ENCODE results near the gene SCP2. TPM values are rescaled to one million over a fixed set of nuclear protein-coding genes. Genes with fewer than 3 reads are reported as not detected.

Gene SCP2
- total and polyA plus RNA-seq, 2 of the 4 experiments (the other 2 are of a cell fraction), result 70.4 to 83.1 TPM

DNA sequence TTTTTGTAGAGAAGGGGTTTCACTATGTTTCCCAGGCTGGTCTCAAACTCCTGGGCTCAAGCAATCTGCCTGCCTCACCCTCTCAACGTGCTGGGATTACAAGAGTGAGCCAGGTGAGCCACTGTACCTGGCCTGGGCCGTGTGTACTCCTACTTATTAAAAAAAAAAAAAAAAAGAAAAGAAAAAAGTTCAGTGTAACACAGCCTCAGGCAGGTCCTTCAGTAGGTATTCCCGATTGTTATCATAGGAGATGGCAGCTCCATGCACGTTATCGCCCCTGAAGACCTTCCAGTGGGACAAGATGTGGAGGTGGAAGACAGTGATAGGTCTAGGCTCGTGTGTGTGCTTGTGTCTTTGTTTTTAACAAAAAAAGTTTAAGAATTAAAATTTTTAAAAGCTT is 8.9 kb upstream of the SCP2 start:
- H3K23ac ChIP-seq (ENCODE audit: low read depth, low read length), result no peak overlapping the region
- no peaks in the 10 kb centered on the region for H3K9me3 ChIP-seq (ENCODE audit: control insufficient read depth, insufficient read depth, low read length)
- intact Hi-C loops (cut with micrococcal nuclease) (no loop called here), in situ Hi-C loops (cut with MboI; ENCODE audit: low sequenced_read_pairs) (no loop called here), dilution Hi-C loops (cut with HindIII; ENCODE audit: low sequenced_read_pairs, unreplicated experiment) (no loop called here)
- no peak overlapping the region for H4K8ac ChIP-seq (ENCODE audit: low read depth in 2 of 2, low read length in 2 of 2)
- H2BK120ac ChIP-seq (ENCODE audit: low read depth, low read length), result no peak overlapping the region
- no peak overlapping the region for H2AK5ac ChIP-seq (ENCODE audit: low read depth, low read length)
- H3K56ac ChIP-seq (ENCODE audit: extremely low read depth, insufficient read depth, low read length), result no peak overlapping the region
- no peak overlapping the region for H2BK15ac ChIP-seq (ENCODE audit: low read depth, low read length)
- H4K20me1 ChIP-seq (ENCODE audit: insufficient read depth, low read length), result no peaks in the 10 kb centered on the region
- POLR2A ChIA-PET (ENCODE audit: unreplicated experiment), result no interaction called here
- H4K5ac ChIP-seq (ENCODE audit: low read depth, low read length), result no peak overlapping the region
- no TSS peak for BruUV-seq (replicated peaks)
- no peaks in the 10 kb centered on the region for H3K27me3 ChIP-seq (ENCODE audit: control insufficient read depth, insufficient read depth, low read length)
- H2BK20ac ChIP-seq (ENCODE audit: low read depth, low read length), result no peak overlapping the region
- CTCF ChIA-PET, result interaction anchor here (0.6 to 1.5 kb wide), 3 partner anchors 9 to 70 kb away, joined by 3 to 5 read pairs (median 5); no protein-coding TSS in a partner anchor
- H3K27ac ChIP-seq (ENCODE audit: insufficient read depth, low read length), result no peak overlapping the region
- no peak overlapping the region for H3K9ac ChIP-seq (ENCODE audit: low read depth, low read length)
- H3K36me3 ChIP-seq (ENCODE audit: control insufficient read depth, insufficient read depth, low read length), result no peaks in the 10 kb centered on the region
- no peak overlapping the region for H2AK9ac ChIP-seq (replicated peaks; ENCODE audit: low read depth, low read length, poor library complexity)
- no peak overlapping the region for H4K91ac ChIP-seq (ENCODE audit: insufficient read depth, low read depth, low read length)
- peaks cover 1% of the 10 kb centered on the region; the same call in 1 of the 2 replicates for H3K4me1 ChIP-seq (ENCODE audit: control insufficient read depth, insufficient read depth, low read length)
- peaks cover 4 to 5% of the 10 kb centered on the region in 2 experiments; a peak in 2 of 4 replicates for H3K79me1 ChIP-seq (ENCODE audit: low read depth in 1 of 2, low read length in 2 of 2)
- H3K9me1 ChIP-seq (ENCODE audit: insufficient read depth, low read length), result peaks cover 3% of the 10 kb centered on the region
- no peak overlapping the region for H2BK5ac ChIP-seq (ENCODE audit: low read depth, low read length, poor library complexity, severe bottlenecking)
- DNase-seq (no peak), ATAC-seq (ENCODE audit: low read depth) (no peak)
- H3K18ac ChIP-seq (ENCODE audit: low read depth, low read length), result no peak overlapping the region
- H3K14ac ChIP-seq (replicated peaks; ENCODE audit: low read depth, low read length), result no peak overlapping the region
- no peak overlapping the region for H3K4ac ChIP-seq (ENCODE audit: low read depth, low read length)
- no peak overlapping the region for H2AFZ ChIP-seq (replicated peaks; ENCODE audit: low read length, poor library complexity)
- TF ChIP-seq, protein P1, sequence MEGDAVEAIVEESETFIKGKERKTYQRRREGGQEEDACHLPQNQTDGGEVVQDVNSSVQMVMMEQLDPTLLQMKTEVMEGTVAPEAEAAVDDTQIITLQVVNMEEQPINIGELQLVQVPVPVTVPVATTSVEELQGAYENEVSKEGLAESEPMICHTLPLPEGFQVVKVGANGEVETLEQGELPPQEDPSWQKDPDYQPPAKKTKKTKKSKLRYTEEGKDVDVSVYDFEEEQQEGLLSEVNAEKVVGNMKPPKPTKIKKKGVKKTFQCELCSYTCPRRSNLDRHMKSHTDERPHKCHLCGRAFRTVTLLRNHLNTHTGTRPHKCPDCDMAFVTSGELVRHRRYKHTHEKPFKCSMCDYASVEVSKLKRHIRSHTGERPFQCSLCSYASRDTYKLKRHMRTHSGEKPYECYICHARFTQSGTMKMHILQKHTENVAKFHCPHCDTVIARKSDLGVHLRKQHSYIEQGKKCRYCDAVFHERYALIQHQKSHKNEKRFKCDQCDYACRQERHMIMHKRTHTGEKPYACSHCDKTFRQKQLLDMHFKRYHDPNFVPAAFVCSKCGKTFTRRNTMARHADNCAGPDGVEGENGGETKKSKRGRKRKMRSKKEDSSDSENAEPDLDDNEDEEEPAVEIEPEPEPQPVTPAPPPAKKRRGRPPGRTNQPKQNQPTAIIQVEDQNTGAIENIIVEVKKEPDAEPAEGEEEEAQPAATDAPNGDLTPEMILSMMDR (conservative IDR thresholded peaks at IDR 0.05; ENCODE audit: low read depth, low read length), result no peak
- TF ChIP-seq RCOR1 (IDR thresholded peaks at IDR 0.05; ENCODE audit: insufficient replicate concordance, low read length), result no peak
- TF ChIP-seq POLR2A (IDR thresholded peaks at IDR 0.05; ENCODE audit: low read depth, low read length), result no peak
- no peak for TF ChIP-seq ELK1 (IDR thresholded peaks at IDR 0.05; ENCODE audit: borderline replicate concordance, low read depth, low read length)
- TF ChIP-seq SMC3 (IDR thresholded peaks at IDR 0.05; ENCODE audit: low read depth, low read length), result no peak
- TF ChIP-seq RFX5 (IDR thresholded peaks at IDR 0.05; ENCODE audit: low read depth, low read length), result no peak
- TF ChIP-seq BHLHE40 (IDR thresholded peaks at IDR 0.05; ENCODE audit: low read depth, low read length), result no peak
- TF ChIP-seq FOS (IDR thresholded peaks at IDR 0.05; ENCODE audit: low read depth, low read length), result no peak
- no peak for TF ChIP-seq MAZ (IDR thresholded peaks at IDR 0.05; ENCODE audit: borderline replicate concordance, low read depth, low read length)
- H3K4me2 ChIP-seq (ENCODE audit: low read depth, low read length), result no peak overlapping the region
- H3K4me3 ChIP-seq (ENCODE audit: insufficient read depth, low read depth, low read length), result no peak overlapping the region
- no CpG with 5 or more reads among the region's 6 CpGs for WGBS, 2 experiments (ENCODE audit: extremely low coverage in 2 of 2, insufficient read length in 1 of 2)
